Esophagus (tissue), 2 donors: ENCODE data around the gene MMP24OS. TPM values are rescaled to one million over a fixed set of nuclear protein-coding genes. Genes with fewer than 3 reads are reported as not detected.

Experiments
- H3K27ac ChIP-seq, 2 donors: one replicate each; pipeline ENCODE4 v1.5.1; 2013; ENCODE audit warnings: low read depth in 2 of 2, mild to moderate bottlenecking in 2 of 2, inconsistent platforms in 1 of 2, low read length in 1 of 2, moderate library complexity in 1 of 2
- H3K27me3 ChIP-seq, 2 donors: one replicate each; pipeline ENCODE4 v1.6.1; 2013; ENCODE audit warnings: low read length in 2 of 2, control low read depth in 1 of 2, mild to moderate bottlenecking in 1 of 2; ENCODE audit not compliant: insufficient read depth in 2 of 2, control insufficient read depth in 1 of 2
- H3K36me3 ChIP-seq, 2 donors: one replicate each; pipeline ENCODE4 v1.6.1; 2013; ENCODE audit warnings: low read length in 1 of 2; ENCODE audit not compliant: control insufficient read depth in 2 of 2, insufficient read depth in 2 of 2
- H3K4me1 ChIP-seq, 2 donors: one replicate each; pipeline ENCODE4 v1.6.1; 2013; ENCODE audit warnings: low read length in 1 of 2; ENCODE audit not compliant: control insufficient read depth in 2 of 2, insufficient read depth in 2 of 2
- H3K4me3 ChIP-seq, 2 donors: one replicate each; pipeline ENCODE4 v1.5.1; 2013; ENCODE audit warnings: low read length in 2 of 2, mild to moderate bottlenecking in 2 of 2, low read depth in 1 of 2, moderate library complexity in 1 of 2
- H3K9me3 ChIP-seq, 2 donors: one replicate each; pipeline ENCODE4 v1.6.1; 2013; ENCODE audit warnings: mild to moderate bottlenecking in 2 of 2, low read depth in 1 of 2, low read length in 1 of 2, moderate library complexity in 1 of 2; ENCODE audit not compliant: control insufficient read depth in 2 of 2, insufficient read depth in 1 of 2
- WGBS, 2 donors: extraction: QIAGEN DNeasy Blood & Tissue Kit; methylation state at CpG; one replicate each; pipeline ENCODE4 v1.1.7; 2013; 5-methylcytosine and 5-hydroxymethylcytosine counted together
- polyA plus RNA-seq, 2 donors: library from polyadenylated mRNA; stranded (reverse); fragments of 200-250 nt; gene quantifications; one replicate each; pipeline ENCODE4 v1.2.3, GENCODE V29; 2013
- donor health status: healthy with polysubstance abuse.
- donor health status: Bipolar disorder and iron deficiency.

MMP24OS gene
- polyA plus RNA-seq, 2 donors = 25.7 to 52.2 TPM

- Histone ChIP-seq H3K9me3 (no peaks in the 10 kb centered on the region), H3K36me3 (no peaks in the 10 kb centered on the region), H3K27ac (no peak overlapping the region), H3K4me1 (peaks cover 0 to 17% of the 10 kb centered on the region in 2 donors), H3K27me3 (no peaks in the 10 kb centered on the region), H3K4me3 (no peak overlapping the region)
- 91 to 94% methylated on average over 19 of the region's 19 CpGs for WGBS, 2 donors
Observed at GRCh38 chr20:35293303-35294292, 15.7 kb upstream of the MMP24OS start.

GRCh38 chr20:35292504-35293285 lies 14.8 kb upstream of the MMP24OS start:
- peaks cover 0 to 16% of the 10 kb centered on the region in 2 donors for H3K4me1 ChIP-seq
- H3K27ac ChIP-seq = peak overlapping the region; percentile 28 to 83
- 57 to 67% methylated on average over 23 of the region's 23 CpGs for WGBS, 2 donors
- no peaks in the 10 kb centered on the region for H3K9me3 ChIP-seq
- H3K27me3 ChIP-seq = no peaks in the 10 kb centered on the region
- peaks cover 0 to 2% of the 10 kb centered on the region in 2 donors for H3K36me3 ChIP-seq
- H3K4me3 ChIP-seq = peak overlapping the region; percentile 33 to 59

- WGBS, 2 donors = 50 to 58% methylated on average over 38 to 40 of the region's 40 CpGs
- Histone ChIP-seq H3K27ac (peak within 1 kb of the TSS; percentile 64 to 83), H3K4me3 (peak within 1 kb of the TSS; percentile 33 to 59), H3K4me1 (peaks cover 0 to 16% of the 10 kb centered on the region in 2 donors), H3K27me3 (no peaks in the 10 kb centered on the region), H3K9me3 (no peaks in the 10 kb centered on the region), H3K36me3 (peaks cover 0 to 7% of the 10 kb centered on the region in 2 donors)
Observed at GRCh38 chr20:35291654-35292503, 14.0 kb upstream of the MMP24OS start, which contains the start of gene FAM83C. Gene FAM83C (minus strand): TSS chr20:35292425. CDS start chr20:35292304, 121 bp downstream.

GRCh38 chr20:35290887-35291417 lies 13.0 kb upstream of the MMP24OS start:
- peak overlapping the region; percentile 15 to 33 for H3K4me3 ChIP-seq
- no peaks in the 10 kb centered on the region for H3K9me3 ChIP-seq
- H3K27me3 ChIP-seq = no peaks in the 10 kb centered on the region
- peak overlapping the region in 1 of 2 donors; percentile 56 for H3K27ac ChIP-seq
- 49 to 69% methylated on average over 7 of the region's 7 CpGs for WGBS, 2 donors
- peaks cover 0 to 14% of the 10 kb centered on the region in 2 donors for H3K36me3 ChIP-seq
- H3K4me1 ChIP-seq = peaks cover 0 to 13% of the 10 kb centered on the region in 2 donors

GRCh38 chr20:35290186-35290886 lies 12.4 kb upstream of the MMP24OS start:
- H3K27me3 ChIP-seq = no peaks in the 10 kb centered on the region
- peaks cover 0 to 14% of the 10 kb centered on the region in 2 donors for H3K36me3 ChIP-seq
- H3K4me1 ChIP-seq = peaks cover under 1 to 9% of the 10 kb centered on the region in 2 donors
- peak overlapping the region; percentile 15 to 33 for H3K4me3 ChIP-seq
- H3K9me3 ChIP-seq = no peaks in the 10 kb centered on the region
- WGBS, 2 donors = 48 to 55% methylated on average over 7 of the region's 7 CpGs
- H3K27ac ChIP-seq = peak overlapping the region in 1 of 2 donors; percentile 56

GRCh38 chr20:35288325-35289060 lies 10.6 kb upstream of the MMP24OS start:
- H3K4me3 ChIP-seq = no peak overlapping the region
- WGBS, 2 donors = 81 to 85% methylated on average over 19 of the region's 19 CpGs
- peaks cover 0 to 14% of the 10 kb centered on the region in 2 donors for H3K36me3 ChIP-seq
- H3K4me1 ChIP-seq = peaks cover 3 to 9% of the 10 kb centered on the region in 2 donors
- H3K27ac ChIP-seq = no peak overlapping the region
- H3K9me3 ChIP-seq = no peaks in the 10 kb centered on the region
- H3K27me3 ChIP-seq = no peaks in the 10 kb centered on the region

- Histone ChIP-seq H3K4me1 (peaks cover 3 to 6% of the 10 kb centered on the region in 2 donors), H3K4me3 (no peak overlapping the region), H3K36me3 (peaks cover 0 to 14% of the 10 kb centered on the region in 2 donors), H3K27ac (no peak overlapping the region), H3K9me3 (no peaks in the 10 kb centered on the region), H3K27me3 (no peaks in the 10 kb centered on the region)
- 87 to 88% methylated on average over 28 of the region's 28 CpGs for WGBS, 2 donors
Observed at GRCh38 chr20:35287509-35288324, 9.8 kb upstream of the MMP24OS start.
